Activated CD4-positive, alpha-beta T cell treated with anti-CD3 and anti-CD28 coated beads for 1 hour (primary cell): ENCODE results near the gene USP6.
"Not testable (repeated sequence)": the region's sequence is repeated elsewhere in the genome, so short reads cannot be mapped to it uniquely, and the experiment has no call there.

Experiments used
- DNase-seq: peaks from one replicate; pipeline ENCODE4 v3.0.0-alpha.2; 2020

The USP6 gene

DNA sequence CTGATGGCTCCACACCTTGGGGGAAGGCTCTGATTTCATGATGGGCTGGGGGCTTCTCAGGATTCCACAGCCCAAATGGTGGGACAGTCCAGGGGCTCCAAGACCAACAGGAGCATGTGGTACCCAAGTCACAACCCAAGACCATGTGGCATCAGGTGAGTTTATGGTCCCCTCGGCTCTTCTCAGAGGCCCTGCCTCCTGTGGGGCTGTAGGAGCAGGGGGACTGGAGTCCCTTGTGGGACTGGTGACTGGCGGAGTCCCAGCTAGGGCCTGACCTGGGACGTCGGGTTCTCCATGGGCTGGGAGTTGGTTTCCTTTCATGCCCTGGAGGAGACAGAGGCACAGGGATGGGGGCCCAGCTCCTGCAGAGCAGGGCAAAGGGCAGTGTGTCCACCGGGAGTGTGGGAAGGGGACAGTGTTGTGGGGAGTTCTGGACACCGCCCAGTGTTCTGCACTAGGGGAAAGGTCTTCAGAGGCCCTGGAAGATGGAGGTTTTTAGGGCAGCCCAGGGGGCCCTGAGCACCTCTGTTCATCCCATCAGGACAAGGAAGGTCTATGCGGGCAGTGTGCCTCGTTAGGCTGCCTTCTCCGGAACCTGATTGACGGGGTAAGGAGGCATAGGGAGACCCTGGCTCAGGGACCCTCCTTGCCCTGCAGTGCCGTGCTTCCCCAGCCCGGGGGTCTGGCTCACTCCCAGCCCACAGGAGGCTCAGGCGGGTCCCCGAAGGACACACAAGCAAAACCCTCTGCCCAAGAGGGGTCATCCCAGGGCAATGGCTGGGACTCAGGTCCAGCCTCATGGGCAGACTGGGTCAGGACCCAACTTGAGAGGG, 21.0 kb downstream of the USP6 start:
- DNase-seq, result not testable (repeated sequence)

- not testable (repeated sequence) for DNase-seq
These were observed 21.8 kb downstream of the USP6 start for GRCh38 chr17:5137511-5138197.

GRCh38 chr17:5138198-5138544, 22.3 kb downstream of the USP6 start:
- DNase-seq, result not testable (repeated sequence)

- no peak for DNase-seq
These were observed 23.0 kb downstream of the USP6 start for GRCh38 chr17:5138616-5139457.

GRCh38 chr17:5139458-5139732, 23.6 kb downstream of the USP6 start:
- DNase-seq, result no peak

- not testable (repeated sequence) for DNase-seq
These were observed 27.0 kb downstream of the USP6 start for GRCh38 chr17:5142877-5143276.

DNA sequence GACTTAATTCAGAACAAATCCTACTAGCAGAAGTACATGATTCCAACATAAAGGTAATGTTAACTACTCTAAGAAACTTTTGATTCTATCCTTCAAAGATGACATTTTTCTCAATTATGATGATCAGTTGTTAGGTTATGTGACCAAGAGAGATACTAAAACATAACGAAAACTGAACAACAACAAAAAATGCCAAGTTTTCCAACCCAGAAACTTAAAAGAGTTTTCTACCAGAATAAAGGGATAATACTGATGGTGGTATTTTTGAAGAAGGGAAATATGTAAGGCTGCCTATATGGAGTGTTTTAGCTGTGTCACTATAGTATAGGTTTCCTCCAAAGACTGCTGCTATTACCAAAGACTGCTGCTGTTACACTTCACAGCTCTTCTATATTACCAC, 30.3 kb downstream of the USP6 start:
- not testable (repeated sequence) for DNase-seq

DNA sequence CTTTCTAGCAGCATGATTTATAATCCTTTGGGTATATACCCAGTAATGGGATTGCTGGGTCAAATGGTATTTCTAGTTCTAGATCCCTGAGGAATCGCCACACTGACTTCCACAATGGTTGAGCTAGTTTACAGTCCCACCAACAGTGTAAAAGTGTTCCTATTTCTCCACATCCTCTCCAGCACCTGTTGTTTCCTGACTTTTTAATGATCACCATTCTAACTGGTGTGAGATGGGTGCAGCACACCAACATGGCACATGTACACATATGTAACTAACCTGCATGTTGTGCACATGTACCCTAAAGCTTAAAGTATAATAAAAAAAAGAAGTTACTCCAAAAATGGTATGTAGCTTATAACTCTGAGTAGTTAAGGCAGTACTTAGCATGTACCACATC, 44.9 kb downstream of the USP6 start:
- DNase-seq, result not testable (repeated sequence)

- DNase-seq, result not testable (repeated sequence)
These were observed 46.0 kb downstream of the USP6 start for GRCh38 chr17:5161793-5162192.

DNA sequence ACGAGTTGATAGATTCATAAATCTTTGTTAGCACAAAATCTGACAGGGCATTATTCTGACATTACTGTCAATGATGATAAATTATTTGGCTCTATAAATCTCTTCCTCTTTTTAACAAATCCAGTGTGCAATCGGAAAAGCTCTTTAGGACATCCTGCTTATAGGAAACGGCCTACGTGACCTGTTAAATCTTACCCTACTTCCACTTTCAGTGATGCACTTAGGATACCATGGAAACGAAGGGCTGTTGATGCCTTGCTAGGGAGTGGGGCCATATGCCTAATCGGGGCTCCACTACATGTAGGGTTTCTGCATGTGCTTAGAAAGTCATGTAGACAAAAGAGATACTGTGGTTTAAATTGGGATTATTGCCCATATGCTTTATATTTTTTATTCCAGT, 48.6 kb downstream of the USP6 start:
- no peak for DNase-seq

DNA sequence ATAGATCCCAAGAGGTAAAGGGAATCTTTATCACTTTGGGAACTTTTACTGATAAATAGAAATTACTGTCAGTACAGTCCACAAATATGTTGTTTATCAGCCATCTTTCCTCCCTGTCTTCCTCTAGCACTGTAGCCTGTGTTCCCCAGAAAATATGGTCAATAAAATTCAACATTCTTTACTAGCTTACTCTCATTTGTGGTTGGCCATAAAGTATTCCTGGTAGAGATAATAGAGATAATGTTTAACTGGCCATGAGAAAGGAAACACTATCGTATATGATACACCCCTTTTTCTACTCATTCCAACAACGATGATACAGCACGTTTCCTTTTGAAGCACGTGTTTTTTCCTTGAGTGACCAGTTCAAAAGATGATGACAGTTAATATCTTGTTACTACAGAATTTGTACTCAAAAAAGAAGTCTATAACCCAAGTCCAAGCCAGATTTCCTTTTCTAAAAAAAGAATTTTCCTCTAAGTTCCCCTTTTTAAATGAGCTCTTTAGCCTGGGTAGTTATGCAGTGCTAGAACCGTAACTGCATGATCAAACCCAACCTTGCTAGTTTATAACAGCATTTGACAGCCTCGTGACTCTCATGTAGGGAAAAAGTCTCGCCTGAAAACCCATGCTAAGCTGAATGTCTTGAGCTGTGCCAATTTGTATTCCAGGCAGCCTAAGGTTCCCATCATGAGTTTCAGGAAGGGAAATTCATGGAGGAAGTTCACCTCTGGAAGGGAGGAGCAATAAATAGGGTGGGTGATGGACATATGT, 50.1 kb downstream of the USP6 start:
- DNase-seq, result not testable (repeated sequence)

- not testable (repeated sequence) for DNase-seq
These were observed 59.2 kb downstream of the USP6 start for GRCh38 chr17:5175027-5175426.

- DNase-seq, result no peak
These were observed 63.2 kb downstream of the USP6 start for GRCh38 chr17:5179003-5179402.

DNA sequence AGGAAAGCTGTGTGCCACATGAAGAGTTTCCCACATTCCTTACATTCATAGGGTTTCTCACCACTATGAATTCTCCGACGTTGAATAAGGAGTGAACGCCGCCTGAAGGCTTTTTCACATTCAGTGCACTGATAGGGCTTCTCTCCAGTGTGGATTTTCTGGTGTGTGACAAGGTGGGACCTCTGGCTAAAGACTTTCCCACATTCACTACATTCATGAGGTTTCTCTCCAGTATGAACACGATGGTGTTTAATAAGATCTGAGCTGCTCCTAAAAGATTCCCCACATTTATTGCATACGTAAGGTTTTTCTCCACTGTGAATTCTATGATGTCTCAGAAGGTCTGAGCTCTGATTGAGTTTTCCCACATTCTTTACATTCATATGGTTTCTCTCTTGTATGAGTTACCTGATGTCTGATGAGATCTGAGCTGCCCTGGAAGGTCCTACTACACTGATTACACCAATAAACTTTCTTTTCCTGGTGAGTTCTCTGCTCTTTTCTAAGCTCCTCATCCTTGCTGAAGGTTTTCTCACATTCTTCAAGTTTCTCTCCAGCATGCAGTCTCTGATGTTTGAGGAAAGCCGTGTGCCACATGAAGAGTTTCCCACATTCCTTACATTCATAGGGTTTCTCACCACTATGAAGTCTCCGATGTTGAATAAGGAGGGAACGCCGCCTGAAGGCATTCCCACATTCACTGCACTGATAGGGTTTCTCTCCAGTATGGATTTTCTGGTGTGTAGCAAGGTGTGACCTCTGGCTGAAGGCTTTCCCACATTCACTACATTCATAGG, 65.9 kb downstream of the USP6 start:
- no peak for DNase-seq

DNA sequence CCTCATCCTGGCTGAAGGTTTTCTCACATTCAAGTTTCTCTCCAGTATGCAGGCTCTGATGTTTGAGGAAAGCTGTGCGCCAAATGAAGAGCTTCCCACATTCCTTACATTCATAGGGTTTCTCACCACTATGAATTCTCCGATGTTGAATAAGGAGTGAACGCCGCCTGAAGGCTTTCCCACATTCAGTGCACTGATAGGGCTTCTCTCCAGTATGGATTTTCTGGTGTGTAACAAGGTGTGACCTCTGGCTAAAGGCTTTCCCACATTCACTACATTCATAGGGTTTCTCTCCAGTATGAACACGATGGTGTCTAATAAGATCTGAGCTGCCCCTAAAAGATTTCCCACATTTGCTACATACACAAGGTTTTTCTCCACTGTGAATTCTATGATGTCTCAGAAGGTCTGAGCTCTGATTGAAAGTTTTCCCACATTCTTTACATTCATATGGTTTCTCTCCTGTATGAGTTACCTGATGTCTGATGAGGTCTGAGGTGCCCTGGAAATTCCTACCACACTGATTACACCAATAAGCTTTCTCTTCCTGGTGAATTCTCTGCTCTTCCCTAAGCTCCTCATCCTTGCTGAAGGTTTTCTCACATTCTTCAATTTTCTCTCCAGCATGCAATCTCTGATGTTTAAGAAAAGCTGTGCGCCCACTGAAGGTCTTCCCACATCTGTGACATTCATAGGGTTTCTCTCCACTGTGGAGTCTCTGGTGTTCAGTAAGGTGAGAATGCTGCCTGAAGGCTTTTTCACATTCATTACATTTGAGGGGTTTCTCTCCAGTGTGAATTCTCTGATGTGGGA, 67.0 kb downstream of the USP6 start:
- no peak for DNase-seq

DNA sequence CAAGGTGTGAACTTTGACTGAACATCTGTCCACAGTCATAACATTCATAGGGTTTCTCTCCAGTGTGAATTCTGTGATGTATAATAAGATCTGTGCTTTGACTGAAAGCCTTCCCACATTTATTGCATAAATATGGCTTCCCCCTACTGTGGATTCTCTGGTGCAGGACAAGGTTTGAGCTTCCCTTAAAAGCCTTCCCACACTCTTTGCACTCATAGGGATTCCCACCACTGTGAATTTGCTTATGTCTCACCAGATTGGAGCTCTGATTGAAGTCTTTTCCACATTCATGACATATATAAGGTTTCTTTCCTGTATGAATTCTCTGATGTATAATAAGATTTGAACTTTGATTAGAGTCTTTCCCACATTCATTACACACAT, 67.6 kb downstream of the USP6 start:
- no peak for DNase-seq

- DNase-seq, result no peak
These were observed 68.5 kb downstream of the USP6 start for GRCh38 chr17:5184288-5184687.

DNA sequence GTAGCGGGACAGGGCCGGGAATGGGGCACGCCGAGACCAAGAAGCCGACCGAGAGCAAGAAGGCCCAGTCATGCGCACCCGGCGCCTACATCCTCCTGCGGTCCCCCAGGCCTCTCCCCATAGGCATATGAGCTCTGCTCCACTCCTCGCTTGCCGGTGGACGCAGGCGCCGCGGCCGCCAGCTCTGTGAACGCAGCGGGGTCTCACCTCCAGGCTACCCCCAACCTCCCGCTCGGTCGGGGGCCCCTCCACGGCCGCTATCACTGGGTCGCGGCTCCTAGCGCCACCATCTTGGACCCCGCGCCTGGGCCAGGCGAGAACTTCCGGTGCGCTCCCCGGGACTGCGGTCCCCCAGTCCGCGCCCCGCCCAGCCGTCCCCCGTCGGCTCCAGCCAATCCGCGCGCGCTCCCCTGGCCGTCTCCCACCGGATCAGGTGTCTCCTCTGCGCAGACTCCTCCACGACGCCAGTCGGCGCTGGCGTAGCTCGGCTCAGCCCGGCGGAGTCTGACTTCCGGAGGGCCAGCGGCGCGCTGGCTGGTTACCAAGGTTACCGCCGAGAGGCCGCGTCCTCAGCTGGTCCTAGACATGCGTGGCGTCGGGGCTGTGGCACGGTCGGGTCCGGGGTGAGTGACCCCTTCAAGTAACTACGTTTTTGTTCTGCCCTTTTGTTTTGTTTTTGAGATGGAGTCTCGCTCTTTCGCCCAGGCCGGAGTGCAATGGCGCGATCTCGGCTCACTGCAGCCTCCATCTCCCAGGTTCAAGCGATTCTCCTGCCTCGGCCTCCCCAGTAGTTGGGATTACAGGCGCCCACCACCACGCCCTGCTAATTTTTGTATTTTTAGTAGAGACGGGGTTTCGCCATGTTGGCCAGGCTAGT, 75.9 kb downstream of the USP6 start, which contains the start of gene ZNF594:
TSS of gene ZNF594 (minus strand) at position 328 of the 877 bp plus-strand sequence. CDS start 7,612 bp downstream, outside the sequence.
- DNase-seq, result peak; percentile 95

- no peak for DNase-seq
These were observed 78.5 kb downstream of the USP6 start for GRCh38 chr17:5194346-5194745.

- no peak for DNase-seq
These were observed 82.6 kb downstream of the USP6 start for GRCh38 chr17:5198472-5198871.
